HG03103 (cell line): ENCODE results near the gene TAGLN3.

Experiments used
- ATAC-seq: cut with Tn5 transposase; IDR thresholded peaks from one replicate; pipeline ENCODE4 v1.9.1; 2021; ENCODE audit warnings: low read depth; ENCODE audit not compliant: unreplicated experiment

The TAGLN3 gene

DNA sequence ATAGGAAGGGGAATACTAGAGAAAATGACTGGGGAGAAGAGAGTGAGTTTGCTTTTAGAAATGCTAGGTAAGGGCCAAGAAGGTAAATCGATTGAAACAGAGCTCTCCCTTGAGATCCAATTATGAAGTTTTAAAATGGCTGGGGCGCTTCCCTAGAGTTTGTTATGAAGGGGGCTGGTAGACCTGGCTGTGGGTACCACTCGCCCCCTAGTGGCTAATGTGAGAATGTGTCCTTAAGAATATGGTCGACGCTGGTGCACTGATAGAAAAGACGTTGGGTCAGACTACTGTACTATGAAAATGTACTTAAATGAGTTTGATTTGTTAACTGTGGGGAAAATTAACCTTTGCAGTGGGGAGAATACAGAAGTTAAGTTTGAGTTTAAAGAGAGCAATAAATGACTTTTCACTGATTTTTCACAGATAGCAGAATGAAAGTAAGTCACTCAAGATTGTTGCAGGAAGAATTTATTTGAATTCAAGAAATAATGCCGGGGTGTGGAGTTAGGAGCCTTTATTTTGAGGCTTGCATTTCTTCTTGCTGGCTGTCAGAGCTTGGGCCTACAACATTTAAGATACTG is 45.0 kb downstream of the TAGLN3 start:
- peak; percentile 80 for ATAC-seq

DNA sequence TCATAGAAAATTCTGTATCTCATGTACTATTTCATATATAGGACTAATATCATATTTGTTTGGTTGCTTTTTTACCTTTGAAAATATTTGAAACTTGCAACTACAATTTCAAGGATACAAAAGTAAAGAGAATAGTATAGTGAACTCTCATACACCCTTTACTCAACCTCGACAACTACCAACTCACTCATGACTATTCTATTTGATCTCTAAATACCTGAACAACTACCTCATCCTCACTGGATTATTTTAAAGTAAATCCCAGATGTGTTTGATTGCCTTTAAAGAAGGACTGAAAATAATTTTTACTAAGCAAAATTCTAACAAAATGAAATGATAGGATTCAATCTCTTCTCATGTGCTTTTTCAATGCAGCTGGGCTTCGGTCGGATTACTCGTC is 47.9 kb downstream of the TAGLN3 start:
- no peak for ATAC-seq

DNA sequence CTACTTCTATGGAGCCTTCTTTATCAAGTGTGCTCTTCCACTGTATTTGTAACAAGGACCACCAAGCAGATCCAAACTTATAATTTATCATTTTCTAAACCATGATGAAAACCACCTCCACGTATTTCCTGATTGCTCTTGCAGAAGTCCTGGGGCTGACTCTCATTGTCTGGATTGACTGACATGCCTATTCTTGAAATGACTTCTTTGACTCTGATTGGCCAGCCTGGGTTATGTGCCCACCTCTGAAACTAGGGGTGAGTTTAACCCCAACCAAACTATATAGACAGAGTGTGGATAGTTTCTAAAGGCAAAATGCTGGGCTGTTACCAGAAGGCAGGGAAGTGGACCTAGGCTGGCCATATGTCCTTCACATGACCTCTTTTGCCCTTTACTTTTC is 48.5 kb downstream of the TAGLN3 start:
- ATAC-seq = no peak

DNA sequence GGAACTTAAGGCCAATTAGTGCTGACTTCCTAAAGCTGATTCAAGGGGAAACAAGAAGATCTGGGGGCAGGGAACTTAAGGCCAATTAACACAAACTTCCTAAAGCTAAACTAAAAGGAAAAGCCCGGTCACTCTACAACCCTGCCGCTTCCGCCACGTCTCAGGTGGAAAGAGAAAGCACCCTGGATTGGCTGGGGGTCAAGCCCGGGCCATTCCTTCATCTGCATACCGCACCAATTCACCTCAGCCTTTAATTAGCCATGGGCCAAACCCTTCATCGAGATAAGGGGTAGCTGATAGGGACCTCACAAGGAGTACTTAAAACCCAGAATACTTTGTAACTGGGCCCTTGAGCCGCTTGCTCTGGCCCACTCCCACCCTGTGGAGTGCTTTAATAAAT is 50.2 kb downstream of the TAGLN3 start:
- no peak for ATAC-seq

DNA sequence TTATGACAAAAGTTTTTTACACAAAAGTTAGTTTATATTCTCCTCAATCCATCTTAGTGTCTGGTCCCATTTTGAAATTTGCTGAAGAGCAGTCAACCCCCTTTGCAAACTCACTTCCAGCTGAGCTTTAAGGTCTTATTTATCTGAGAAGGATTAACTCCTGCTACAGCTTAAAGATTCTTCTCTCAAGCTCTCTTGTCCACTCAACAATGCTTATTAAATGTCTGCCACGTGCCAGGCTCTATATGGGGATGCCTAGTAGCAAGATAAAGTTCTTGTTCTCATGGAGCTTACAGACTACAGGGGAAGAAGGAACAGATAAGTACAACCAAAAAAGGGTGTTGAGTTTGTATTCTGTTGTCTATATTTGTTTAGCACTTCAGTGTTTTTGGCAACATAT is 54.5 kb downstream of the TAGLN3 start:
- no peak for ATAC-seq

DNA sequence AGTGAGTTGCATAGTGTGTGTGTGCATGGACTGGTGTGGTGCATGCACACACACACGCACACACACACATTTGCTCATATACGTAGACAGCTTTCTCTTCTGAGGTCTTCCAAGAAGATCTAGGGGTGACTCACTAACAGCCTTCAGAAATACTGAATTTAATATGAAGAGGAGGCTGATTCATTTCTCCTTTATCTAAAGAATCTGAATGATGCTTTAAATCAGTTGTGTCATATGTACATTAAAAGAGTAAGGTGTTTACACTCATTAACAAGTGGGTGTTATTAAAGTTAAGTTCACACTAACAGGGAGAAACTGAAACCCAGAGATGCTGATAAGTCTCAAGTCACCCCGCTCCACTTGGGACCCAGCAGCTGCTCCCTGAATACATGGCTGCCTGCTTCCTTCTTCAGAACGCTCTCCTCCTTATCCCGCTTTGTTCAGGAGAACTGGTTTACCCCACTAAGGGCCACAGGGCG is 57.8 kb downstream of the TAGLN3 start:
- ATAC-seq = no peak

DNA sequence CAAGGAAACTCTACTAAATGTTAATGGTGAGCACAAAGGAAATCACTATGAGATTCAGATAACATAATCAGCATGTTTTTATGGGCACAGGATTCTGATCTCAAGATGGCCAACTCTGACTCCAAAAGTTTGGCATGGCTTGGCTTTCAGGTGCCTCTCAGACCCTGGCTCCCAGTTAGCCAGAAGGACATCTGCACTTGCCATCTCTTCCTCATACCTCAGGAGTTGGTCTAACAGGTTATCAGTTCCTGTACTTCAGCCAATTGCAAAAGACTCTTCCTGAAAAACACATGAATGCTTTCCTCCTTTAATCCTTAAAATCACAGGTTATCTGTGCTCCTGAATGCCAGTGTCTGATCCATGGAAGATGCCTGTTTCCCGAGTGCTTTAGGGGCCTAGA is 60.8 kb downstream of the TAGLN3 start:
- no peak for ATAC-seq

DNA sequence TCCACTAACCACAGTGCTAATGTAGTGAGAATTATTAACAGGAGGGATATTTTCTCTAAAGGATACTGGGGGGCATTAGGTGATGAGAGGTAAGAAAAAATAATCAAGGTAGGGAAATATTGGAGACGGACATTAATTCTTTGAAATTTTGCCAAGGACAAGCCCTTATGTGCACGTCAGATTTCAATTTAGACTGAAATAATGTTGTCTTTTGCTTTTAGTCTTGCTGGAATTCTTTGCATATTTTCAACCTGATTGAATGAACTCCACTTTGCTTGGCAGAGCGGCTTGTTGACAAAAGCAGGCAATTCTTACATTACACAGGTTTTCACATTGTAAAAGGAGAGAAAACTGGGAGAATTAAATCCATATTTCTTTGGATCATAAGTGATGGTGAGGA is 62.4 kb downstream of the TAGLN3 start:
- ATAC-seq = no peak
